ENCODE results near the gene CDH4. TPM values are rescaled to one million over a fixed set of nuclear protein-coding genes. Genes with fewer than 3 reads are reported as not detected.

Gene CDH4
- total and polyA plus RNA-seq, 2 donors from 2014 or later: 1.1 TPM; not detected in 1

DNA sequence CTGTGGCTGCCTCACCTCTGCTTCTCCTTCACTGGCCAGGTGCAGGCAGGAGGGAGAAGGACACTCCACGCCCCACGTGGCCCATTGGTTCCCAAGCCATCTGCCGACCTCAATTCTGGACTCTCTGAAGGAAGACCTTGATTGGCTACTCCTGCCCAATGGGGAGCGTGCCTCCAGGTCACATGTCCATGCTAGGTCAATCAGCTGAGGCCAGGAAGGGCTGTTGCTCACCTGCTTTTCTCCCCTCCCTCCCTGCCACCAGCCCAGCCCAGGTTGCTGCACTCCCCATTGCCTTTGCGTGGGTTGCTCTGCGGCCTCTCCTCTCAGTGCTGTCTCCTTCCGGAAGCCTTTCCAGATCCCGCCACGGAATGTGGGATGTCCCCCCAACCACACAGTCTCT, 21.9 kb upstream of the CDH4 start:
- H3K27ac ChIP-seq (ENCODE audit: low read depth in 2 of 2, low read length in 2 of 2): no peak overlapping the region
- DNase-seq (no peak), FAIRE-seq (no peak)
- intact Hi-C loops (cut with DNase I): no loop called here
- no peaks in the 10 kb centered on the region for H3K27me3 ChIP-seq (ENCODE audit: control insufficient read depth, insufficient read depth, low read length)
- TF ChIP-seq, protein P1, sequence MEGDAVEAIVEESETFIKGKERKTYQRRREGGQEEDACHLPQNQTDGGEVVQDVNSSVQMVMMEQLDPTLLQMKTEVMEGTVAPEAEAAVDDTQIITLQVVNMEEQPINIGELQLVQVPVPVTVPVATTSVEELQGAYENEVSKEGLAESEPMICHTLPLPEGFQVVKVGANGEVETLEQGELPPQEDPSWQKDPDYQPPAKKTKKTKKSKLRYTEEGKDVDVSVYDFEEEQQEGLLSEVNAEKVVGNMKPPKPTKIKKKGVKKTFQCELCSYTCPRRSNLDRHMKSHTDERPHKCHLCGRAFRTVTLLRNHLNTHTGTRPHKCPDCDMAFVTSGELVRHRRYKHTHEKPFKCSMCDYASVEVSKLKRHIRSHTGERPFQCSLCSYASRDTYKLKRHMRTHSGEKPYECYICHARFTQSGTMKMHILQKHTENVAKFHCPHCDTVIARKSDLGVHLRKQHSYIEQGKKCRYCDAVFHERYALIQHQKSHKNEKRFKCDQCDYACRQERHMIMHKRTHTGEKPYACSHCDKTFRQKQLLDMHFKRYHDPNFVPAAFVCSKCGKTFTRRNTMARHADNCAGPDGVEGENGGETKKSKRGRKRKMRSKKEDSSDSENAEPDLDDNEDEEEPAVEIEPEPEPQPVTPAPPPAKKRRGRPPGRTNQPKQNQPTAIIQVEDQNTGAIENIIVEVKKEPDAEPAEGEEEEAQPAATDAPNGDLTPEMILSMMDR (IDR thresholded peaks at IDR 0.05; ENCODE audit: borderline replicate concordance, extremely low read depth, insufficient read depth): no peak
- H3K9me3 ChIP-seq (ENCODE audit: control insufficient read depth in 2 of 3, insufficient read depth in 1 of 3, low read length in 3 of 3): peaks cover 0 to 11% (median 2%) of the 10 kb centered on the region in 3 donors
- no peaks in the 10 kb centered on the region for H3K36me3 ChIP-seq (ENCODE audit: control insufficient read depth in 2 of 3, insufficient read depth in 3 of 3, low read length in 3 of 3)
- peaks cover 0 to 2% (median 0%) of the 10 kb centered on the region in 3 donors for H3K4me1 ChIP-seq (ENCODE audit: control insufficient read depth in 2 of 3, insufficient read depth in 2 of 3, low read depth in 1 of 3, low read length in 3 of 3)
- H3K9ac ChIP-seq (ENCODE audit: low read length in 3 of 3): no peak overlapping the region
- no peak overlapping the region for H3K4me3 ChIP-seq (ENCODE audit: low read length in 3 of 3)

DNA sequence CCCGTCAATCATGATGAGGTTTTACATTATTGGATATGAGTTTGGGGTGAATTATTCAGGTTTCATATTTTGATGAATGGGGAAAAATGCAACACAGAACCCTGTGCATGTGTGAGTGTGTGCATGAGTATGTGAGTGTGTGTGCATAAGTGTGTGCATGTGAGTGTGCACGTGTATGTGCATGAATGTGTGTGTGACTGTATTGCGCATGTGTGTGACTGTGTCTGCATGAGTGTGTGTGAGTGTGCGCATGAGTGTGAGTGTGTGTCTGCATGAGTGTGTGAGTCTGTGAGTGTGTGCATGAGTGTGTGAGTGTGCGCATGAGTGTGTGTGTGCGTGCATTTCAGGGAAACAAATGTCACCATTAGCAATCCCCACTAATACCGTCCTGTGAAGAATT, 18.5 kb upstream of the CDH4 start:
- intact Hi-C loops (cut with DNase I): no loop called here
- H3K4me1 ChIP-seq (ENCODE audit: control insufficient read depth in 2 of 3, insufficient read depth in 2 of 3, low read depth in 1 of 3, low read length in 3 of 3): peaks cover 0 to 2% (median 0%) of the 10 kb centered on the region in 3 donors
- peaks cover 0 to 11% (median 2%) of the 10 kb centered on the region in 3 donors for H3K9me3 ChIP-seq (ENCODE audit: control insufficient read depth in 2 of 3, insufficient read depth in 1 of 3, low read length in 3 of 3)
- peak overlapping the region in 1 of 3 donors; percentile 44 for H3K4me3 ChIP-seq (ENCODE audit: low read length in 3 of 3)
- H3K9ac ChIP-seq (ENCODE audit: low read length in 3 of 3): no peak overlapping the region
- DNase-seq: no peak
- H3K27me3 ChIP-seq (ENCODE audit: control insufficient read depth, insufficient read depth, low read length): no peaks in the 10 kb centered on the region
- no peak overlapping the region for H3K27ac ChIP-seq (ENCODE audit: low read depth in 2 of 2, low read length in 2 of 2)
- no peaks in the 10 kb centered on the region for H3K36me3 ChIP-seq (ENCODE audit: control insufficient read depth in 2 of 3, insufficient read depth in 3 of 3, low read length in 3 of 3)
- no peak for FAIRE-seq
- TF ChIP-seq, protein P1 (IDR thresholded peaks at IDR 0.05; ENCODE audit: borderline replicate concordance, extremely low read depth, insufficient read depth): no peak

DNA sequence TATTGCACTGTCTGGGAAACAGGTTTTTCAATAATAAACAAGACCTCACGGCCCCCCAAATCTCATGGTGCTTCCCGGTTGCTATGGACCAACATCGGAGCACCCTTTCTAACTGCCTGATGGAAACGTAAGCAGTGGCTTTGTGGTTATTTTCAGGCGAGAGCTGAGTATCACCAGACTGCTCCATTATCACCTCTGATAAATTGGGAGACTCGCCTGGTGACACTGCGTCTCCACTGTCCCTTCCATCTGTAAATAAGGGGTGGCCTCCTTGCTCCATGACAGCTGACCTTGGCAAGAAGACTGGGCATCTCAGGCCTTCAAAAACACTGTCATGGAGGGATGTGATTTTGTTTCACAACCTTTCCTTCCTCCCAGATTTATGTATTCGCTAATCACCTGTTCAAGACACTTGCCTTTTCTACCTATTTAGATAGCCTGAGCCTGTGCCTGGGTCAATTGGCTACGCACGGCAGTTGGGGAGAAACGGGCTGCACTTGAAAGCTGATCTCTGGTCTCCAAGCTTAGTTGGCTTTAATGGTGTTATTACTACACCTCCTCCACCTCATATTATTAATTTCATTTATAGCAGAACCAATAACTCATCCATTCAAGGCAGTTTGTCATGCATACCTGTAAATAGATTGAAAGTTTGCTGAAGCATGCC, 17.7 kb upstream of the CDH4 start:
- peak in 3 of 5 donors; percentile 42 to 79 (median 59) for DNase-seq
- Histone ChIP-seq H3K9me3 (ENCODE audit: control insufficient read depth in 2 of 3, insufficient read depth in 1 of 3, low read length in 3 of 3) (peaks cover 0 to 11% (median 2%) of the 10 kb centered on the region in 3 donors), H3K36me3 (ENCODE audit: control insufficient read depth in 2 of 3, insufficient read depth in 3 of 3, low read length in 3 of 3) (no peaks in the 10 kb centered on the region), H3K4me3 (ENCODE audit: low read length in 3 of 3) (no peak overlapping the region), H3K27me3 (ENCODE audit: control insufficient read depth, insufficient read depth, low read length) (no peaks in the 10 kb centered on the region), H3K9ac (ENCODE audit: low read length in 3 of 3) (no peak overlapping the region), H3K4me1 (ENCODE audit: control insufficient read depth in 2 of 3, insufficient read depth in 2 of 3, low read depth in 1 of 3, low read length in 3 of 3) (peaks cover 0 to 2% (median 0%) of the 10 kb centered on the region in 3 donors), H3K27ac (ENCODE audit: low read depth in 2 of 2, low read length in 2 of 2) (no peak overlapping the region)
- TF ChIP-seq, protein P1 (IDR thresholded peaks at IDR 0.05; ENCODE audit: borderline replicate concordance, extremely low read depth, insufficient read depth): no peak
- intact Hi-C loops (cut with DNase I): no loop called here
- no peak for FAIRE-seq

Measured in kidney (tissue), 14 donors.